Bladder microvascular endothelial cell (primary cell): ENCODE results near the gene DENND4C. TPM values are rescaled to one million over a fixed set of nuclear protein-coding genes. Genes with fewer than 3 reads are reported as not detected.

Experiments used
- total RNA-seq: library from RNA; depleted of rRNA; stranded (reverse); fragments of >200 nt; gene quantifications from 2 replicates; pipeline ENCODE4 v1.2.3, GENCODE V29; 2014

Gene DENND4C
- 66.9 and 98.9 TPM in 2 replicates for total RNA-seq

GRCh38 chr9:19230355-19231125, at the start of gene DENND4C:
Gene DENND4C (plus strand): TSS chr9:19230693. CDS start chr9:19276175, 45,482 bp downstream.

GRCh38 chr9:19408693-19409400, 178.4 kb downstream of the DENND4C start, which contains the start of gene ACER2:
Gene ACER2 (plus strand): TSS chr9:19409009. CDS start chr9:19409085, 76 bp downstream.

Other genes starting within 250 kb of the DENND4C start
- under 0.01 TPM in 1 of 2 replicates, not detected in the other for gene SAXO1, start 197.5 kb upstream of the DENND4C start, total RNA-seq
- 35.6 and 48.1 TPM in 2 replicates for gene RRAGA, start 181.3 kb upstream of the DENND4C start, total RNA-seq
- 9.7 and 17.6 TPM in 2 replicates for gene HAUS6, start 127.8 kb upstream of the DENND4C start, total RNA-seq
- 58.4 and 205 TPM in 2 replicates for gene PLIN2, start 103.2 kb upstream of the DENND4C start, total RNA-seq
- gene RPS6, start 149.5 kb downstream of the DENND4C start, total RNA-seq, result 1,904 and 2,020 TPM in 2 replicates
- gene ACER2, start 178.3 kb downstream of the DENND4C start, total RNA-seq, result 9.1 and 9.7 TPM in 2 replicates